ENCODE results near the gene CHMP4A.
"Not testable (repeated sequence)": the region's sequence is repeated elsewhere in the genome, so short reads cannot be mapped to it uniquely, and the experiment has no call there.

CHMP4A gene

GRCh38 chr14:24247422-24247821 is 34.1 kb upstream of the CHMP4A start:
- FAIRE-seq (no peak), DNase-seq (ENCODE audit: low spot score) (no peak)

- no peak for FAIRE-seq
- DNase-seq (ENCODE audit: low spot score), result no peak
Measured at GRCh38 chr14:24246765-24247212, 33.5 kb upstream of the CHMP4A start.

GRCh38 chr14:24245350-24245749 is 32.1 kb upstream of the CHMP4A start:
- not testable (repeated sequence) for FAIRE-seq

GRCh38 chr14:24243336-24243836 is 30.1 kb upstream of the CHMP4A start:
- DNase-seq (ENCODE audit: low spot score) (no peak), FAIRE-seq (no peak)

More at GRCh38 chr14:24245350-24245749, 32.1 kb upstream of the CHMP4A start:
- DNase-seq (ENCODE audit: low spot score), result not testable (repeated sequence)

- peak; percentile 77 for DNase-seq (ENCODE audit: low spot score)
- no peak for FAIRE-seq
Measured at GRCh38 chr14:24241829-24242443, 28.6 kb upstream of the CHMP4A start.

GRCh38 chr14:24240110-24240918 is 27.0 kb upstream of the CHMP4A start:
- FAIRE-seq (no peak), DNase-seq (ENCODE audit: low spot score) (no peak)

- FAIRE-seq, result no peak
- no peak for DNase-seq (ENCODE audit: low spot score)
Measured at GRCh38 chr14:24238527-24239037, 25.3 kb upstream of the CHMP4A start.

- DNase-seq (ENCODE audit: low spot score) (no peak), FAIRE-seq (no peak)
Measured at GRCh38 chr14:24238123-24238522, 24.8 kb upstream of the CHMP4A start.

GRCh38 chr14:24237463-24237955 is 24.2 kb upstream of the CHMP4A start:
- DNase-seq (ENCODE audit: low spot score) (no peak), FAIRE-seq (no peak)

GRCh38 chr14:24236689-24237462 is 23.6 kb upstream of the CHMP4A start:
- FAIRE-seq, result no peak
- no peak for DNase-seq (ENCODE audit: low spot score)

- DNase-seq (ENCODE audit: low spot score) (no peak), FAIRE-seq (no peak)
Measured at GRCh38 chr14:24235804-24236688, 22.8 kb upstream of the CHMP4A start.

GRCh38 chr14:24234095-24235005 is 21.1 kb upstream of the CHMP4A start:
- DNase-seq (ENCODE audit: low spot score) (no peak), FAIRE-seq (no peak)

- FAIRE-seq, result no peak
Measured at GRCh38 chr14:24233538-24233866, 20.2 kb upstream of the CHMP4A start.

GRCh38 chr14:24232645-24233537 is 19.6 kb upstream of the CHMP4A start, which contains the start of gene GMPR2:
TSS of gene GMPR2 (plus strand) at chr14:24232929. CDS start at chr14:24233254, 325 bp downstream.
- DNase-seq (ENCODE audit: low spot score), result no peak
- FAIRE-seq, result no peak

More at GRCh38 chr14:24233538-24233866, 20.2 kb upstream of the CHMP4A start:
- no peak for DNase-seq (ENCODE audit: low spot score)

- no peak for FAIRE-seq
- peak; percentile 83 for DNase-seq (ENCODE audit: low spot score)
Measured at GRCh38 chr14:24232121-24232644, 18.9 kb upstream of the CHMP4A start, which contains the start of gene NEDD8. TSS of gene NEDD8 (minus strand) at chr14:24232367. CDS start at chr14:24232267, 100 bp downstream.

GRCh38 chr14:24231263-24232120 is 18.2 kb upstream of the CHMP4A start:
- FAIRE-seq (no peak), DNase-seq (ENCODE audit: low spot score) (no peak)

GRCh38 chr14:24228902-24229301 is 15.6 kb upstream of the CHMP4A start:
- no peak for FAIRE-seq
- DNase-seq (ENCODE audit: low spot score), result no peak
